ENCODE results near the gene AQP7.
"Not testable (repeated sequence)": the region's sequence is repeated elsewhere in the genome, so short reads cannot be mapped to it uniquely, and the experiment has no call there.

The AQP7 gene

DNA sequence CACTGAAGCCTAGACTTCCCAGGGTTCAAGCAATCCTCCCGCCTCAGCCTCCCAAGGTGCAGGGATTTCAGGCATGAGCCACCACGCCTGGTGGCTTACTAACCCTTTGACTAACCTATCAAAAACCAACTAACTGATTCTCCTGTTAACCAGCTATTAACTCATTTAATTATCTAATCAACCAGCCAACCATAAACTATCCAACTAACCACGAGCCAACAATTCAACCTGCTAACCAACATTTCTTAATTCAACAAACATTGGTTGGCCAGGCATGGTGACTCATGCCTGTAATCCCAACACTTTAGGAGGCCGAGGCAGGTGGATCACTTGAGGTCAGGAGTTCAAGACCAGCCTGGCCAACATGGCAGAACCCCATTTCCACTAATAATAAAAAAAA, 3.3 kb downstream of the AQP7 start:
- not testable (repeated sequence) for DNase-seq (ENCODE audit: low read depth in 2 of 3, low spot score in 2 of 3)

DNA sequence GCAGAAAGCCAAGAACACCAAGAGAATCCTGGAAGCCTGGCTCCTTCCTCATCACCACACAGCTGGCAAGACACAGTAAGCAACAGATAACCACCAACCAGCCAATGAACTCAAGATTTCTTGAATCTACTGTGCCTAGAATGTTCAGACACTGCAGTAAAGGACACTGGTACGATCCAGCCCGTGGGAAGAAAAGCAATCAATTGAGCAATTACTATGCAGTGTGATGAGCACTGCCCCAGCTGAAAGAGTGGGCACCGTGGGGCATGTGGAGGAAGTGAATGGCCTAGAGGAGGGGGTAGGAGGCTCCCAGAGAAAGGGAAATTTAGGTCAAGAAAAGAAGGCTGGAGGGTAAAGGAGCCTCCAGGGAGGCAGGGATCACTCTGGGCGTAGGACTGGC, 4.6 kb downstream of the AQP7 start:
- not testable (repeated sequence) for DNase-seq (ENCODE audit: low read depth in 2 of 3, low spot score in 2 of 3)

DNA sequence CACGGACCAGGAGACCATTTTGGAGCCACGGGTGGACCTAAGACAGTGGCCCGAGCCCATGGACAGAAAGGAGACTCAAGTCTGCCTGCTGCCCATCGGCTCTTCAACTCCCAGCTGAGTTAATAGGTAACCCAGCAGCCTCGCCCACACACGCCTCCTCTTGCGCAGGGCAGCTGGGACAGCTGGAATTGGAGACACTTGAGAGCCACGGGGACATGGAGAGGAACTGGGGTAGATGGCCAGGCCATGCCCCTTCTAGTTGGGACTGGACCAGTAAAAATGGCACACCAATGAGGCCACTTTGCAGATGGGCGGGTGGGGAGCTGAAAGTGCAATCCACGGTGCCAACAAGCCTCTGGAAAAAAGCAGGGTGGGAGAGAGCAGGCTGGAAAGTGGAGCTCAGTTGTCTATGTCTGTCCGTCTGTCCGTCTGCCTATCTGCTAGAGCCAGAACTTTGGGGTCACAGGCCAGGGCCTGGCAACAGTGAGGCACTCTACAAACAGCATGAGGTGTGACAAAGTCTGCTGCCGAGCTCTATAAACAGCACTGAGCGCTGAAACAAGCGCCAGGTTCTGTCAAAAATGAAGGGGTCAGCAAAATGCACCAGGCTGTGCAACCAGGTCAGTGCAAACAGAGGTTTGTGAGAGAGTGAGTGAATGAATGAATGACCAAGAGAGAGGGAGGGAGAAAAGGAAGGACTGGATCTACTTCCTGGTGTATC, 7.0 kb downstream of the AQP7 start:
- not testable (repeated sequence) for DNase-seq (ENCODE audit: low read depth in 2 of 3, low spot score in 2 of 3)

DNA sequence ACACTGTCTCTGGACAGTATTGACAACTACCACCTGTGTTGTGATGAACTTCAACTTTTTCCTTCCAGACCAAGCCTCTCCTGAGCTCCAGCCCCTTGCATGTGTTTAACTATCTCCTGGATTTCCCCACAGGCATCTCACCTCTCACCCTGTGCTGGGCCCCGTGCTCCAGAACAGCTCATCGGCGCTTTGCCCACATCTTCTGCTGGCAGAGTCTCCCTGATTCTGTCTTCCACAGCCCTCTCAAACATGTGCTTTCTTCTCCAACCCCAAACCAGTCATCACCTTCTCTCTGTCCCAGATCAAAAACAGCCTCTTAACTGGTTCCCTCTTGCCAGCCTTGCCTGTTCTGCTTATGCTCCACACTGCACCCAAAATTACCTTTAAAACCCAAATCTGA, 8.4 kb downstream of the AQP7 start:
- DNase-seq (ENCODE audit: low read depth in 2 of 3, low spot score in 2 of 3) = not testable (repeated sequence)

DNA sequence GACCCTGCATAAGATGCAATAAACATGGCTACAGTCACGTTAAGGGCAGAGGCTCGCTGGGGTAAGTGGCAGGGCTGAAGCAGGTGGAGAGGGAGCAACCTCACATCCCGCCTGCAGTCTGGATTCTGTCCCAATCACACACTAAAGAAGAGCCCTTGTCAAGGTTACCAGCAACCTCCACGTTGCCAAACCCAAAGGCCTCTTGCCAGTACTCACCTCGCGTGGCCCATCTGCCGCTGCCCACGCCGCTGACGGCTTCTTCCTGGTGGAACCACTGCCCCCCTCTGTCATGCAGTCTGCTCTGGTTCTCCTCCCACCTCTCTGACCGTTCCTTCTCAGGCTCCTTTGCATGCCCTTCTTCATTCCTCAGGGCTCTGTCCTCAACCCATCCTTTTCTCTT, 8.8 kb downstream of the AQP7 start:
- DNase-seq (ENCODE audit: low read depth in 2 of 3, low spot score in 2 of 3) = no peak

DNA sequence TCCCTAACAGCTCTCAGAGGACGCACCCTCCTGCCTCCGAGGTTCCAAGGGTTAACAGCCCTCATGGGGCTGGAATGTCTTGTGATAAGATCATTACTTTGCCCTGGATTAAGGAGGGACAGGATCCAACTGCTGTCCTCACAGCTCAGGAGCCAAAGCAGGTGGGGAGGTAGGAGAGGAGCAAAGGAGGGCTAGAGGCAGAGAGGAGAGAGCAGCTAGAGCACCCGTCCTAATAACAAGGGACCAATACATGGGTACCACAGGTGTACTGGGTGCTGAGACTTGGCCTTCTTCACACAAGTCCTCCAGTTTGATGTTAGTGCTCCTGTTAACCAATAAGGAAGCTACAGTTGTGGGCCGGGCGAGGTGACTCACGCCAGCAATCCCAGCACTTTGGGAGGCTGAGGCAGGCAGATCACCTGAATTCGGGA, 9.8 kb downstream of the AQP7 start:
- DNase-seq (ENCODE audit: low read depth in 2 of 3, low spot score in 2 of 3) = not testable (repeated sequence)

DNA sequence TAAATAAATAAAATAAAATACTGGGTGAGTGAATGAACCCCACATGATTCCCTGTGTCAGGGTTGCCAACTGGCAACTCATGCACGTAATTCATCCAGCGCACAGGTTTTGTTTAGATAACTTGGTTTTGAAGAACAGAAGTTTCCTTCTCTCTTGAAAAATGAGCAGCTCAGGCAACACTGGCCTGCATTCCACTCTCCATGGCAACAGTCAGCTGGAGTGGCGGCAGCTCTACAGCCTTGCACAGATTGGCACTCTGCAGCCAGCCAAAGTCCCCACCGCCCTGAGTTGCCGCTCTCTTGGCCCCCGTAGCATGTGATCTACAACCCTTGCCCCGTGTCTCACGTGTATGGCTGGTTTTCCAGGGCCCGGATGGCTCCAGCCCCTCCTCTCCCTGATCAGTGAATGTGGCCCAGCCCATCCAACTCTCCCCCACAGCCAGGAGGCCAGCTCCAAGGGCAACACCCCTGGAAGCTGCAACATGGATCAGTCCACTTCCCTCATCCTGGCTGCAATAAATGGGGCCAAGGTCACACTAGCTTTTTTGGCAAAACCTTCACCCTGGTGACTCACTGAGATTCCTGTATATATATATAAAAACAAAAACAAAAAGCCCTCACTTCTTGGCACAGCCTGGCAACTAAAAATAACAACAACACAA, 11.1 kb downstream of the AQP7 start:
- DNase-seq (ENCODE audit: low read depth in 2 of 3, low spot score in 2 of 3) = not testable (repeated sequence)

DNA sequence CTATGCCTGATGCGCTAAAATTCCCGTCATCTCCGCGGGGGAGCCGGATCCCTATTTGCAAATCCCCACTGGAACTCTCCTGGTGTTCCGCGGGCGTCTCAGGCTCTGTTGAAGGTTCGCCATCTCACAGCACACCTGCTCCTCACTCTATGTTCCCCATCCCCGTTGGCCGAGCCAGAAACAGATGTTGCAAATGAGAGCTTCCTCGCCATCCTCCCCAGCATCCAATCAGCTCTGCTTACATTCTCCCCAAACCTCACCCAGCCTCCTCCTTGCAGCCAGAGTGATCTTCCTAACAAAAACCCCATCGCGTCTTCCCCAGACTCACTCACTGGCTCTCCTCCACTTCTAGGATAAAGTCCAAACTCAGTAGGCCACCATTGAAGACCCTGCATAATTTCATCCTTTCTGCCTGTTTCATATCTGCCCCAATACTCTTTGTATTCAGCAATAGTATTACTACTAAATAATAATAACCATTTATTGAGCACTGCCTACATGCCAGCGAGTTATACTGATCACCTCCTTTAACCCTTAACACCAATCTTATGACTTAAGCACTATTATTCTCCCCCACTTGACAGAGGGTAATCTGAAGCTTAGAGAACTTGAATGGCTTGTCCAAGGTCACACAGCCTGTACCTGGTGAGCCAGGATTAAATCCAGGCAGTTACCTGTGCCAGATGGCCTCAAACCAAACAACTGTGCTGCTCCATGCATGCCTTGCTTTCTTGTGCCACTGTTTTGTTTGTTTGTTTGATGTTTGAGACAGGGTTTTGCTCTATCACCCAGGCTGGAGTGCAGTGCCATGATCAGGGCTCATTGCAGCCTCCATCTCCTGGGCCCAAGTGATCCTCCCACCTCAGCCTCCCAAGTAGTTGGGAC, 14.0 kb downstream of the AQP7 start:
- no peak for DNase-seq (ENCODE audit: low read depth in 2 of 3, low spot score in 2 of 3)

DNA sequence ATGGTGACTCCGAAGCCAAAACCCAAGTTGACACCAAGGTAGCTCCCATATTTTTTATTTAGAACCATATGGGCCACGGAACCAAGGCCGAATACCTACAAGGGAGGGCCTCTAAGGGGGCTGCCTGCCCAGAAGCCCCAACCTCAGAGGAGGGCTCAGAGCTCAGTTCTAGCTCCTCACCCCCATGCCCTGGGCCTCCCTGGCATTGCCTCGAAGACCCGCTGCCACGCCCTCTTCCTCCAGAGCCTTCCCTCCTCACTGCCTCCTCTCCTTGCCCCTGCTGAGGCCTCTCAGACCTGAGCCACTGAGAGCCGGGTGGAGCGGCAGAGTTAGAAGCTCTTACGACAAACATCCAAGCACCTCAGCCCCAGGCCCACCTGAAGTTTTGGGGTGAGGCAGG, 15.4 kb downstream of the AQP7 start:
- DNase-seq (ENCODE audit: low read depth in 2 of 3, low spot score in 2 of 3) = not testable (repeated sequence)

DNA sequence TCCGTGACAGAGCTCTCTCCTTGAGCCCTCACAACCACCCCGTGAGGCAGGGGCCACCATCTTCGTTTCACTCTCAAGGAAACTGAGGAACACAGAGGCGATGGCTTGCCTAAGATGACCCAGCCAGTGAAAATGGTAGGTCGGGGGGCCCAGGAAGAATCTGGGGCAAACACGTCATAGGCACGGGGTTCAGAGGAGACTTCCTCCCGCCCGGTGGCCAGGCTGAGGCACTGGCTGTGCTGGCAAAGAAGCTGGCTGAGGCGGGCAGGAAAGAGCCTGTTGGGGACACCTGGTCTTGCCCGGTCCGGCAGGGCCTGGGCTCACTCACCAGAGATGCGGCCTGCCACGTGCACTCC, 15.7 kb downstream of the AQP7 start:
- not testable (repeated sequence) for DNase-seq (ENCODE audit: low read depth in 2 of 3, low spot score in 2 of 3)

DNA sequence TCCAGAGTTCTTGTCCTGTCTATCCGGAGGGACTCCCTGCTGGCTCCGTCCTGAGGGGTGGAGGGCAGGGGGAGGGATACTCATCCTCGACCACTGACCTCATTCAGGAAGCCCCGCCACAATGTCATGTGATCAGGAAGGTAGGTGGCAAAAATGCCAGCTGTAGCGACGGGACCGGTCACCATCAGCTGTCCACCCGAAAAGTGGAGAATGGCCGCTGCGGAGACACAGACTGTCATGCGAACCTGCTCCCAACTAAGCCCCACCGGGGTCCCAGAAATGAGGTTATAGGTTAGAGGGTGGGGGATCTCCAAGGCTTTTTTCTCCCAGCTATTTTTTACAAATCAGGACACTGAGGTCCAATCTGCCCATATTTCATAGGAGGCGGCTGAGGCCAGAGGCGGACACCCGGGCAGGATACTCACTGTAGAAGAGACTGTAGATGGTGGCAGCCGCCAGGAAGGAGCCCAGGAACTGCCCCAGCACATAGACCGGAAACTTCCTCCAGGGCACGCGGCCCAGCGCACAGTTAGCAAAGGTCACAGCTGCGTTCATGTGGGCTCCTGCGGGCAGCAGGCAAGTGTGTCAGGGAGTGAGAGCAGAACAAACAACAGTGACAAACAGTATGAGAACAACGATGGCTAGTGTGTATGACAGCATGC, 16.3 kb downstream of the AQP7 start:
- not testable (repeated sequence) for DNase-seq (ENCODE audit: low read depth in 2 of 3, low spot score in 2 of 3)

DNA sequence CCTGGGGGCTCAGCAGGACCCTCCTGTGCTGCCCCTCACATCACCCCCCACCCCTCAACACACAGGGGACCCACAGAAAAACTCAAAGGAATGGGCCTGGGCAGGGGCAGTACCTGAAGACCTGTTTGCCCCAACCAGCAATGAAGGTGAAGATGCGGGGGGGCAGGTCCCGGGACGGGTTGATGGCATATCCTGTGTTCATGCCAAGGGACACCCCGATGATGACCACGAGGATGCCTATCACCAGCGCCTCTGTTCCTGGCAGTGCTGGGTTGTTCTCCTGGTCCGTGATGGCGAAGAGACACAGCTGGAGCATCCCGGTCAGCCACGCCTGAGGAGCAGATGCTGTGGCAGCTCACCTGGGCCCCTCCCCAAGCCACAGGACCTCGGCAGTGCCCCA, 16.8 kb downstream of the AQP7 start:
- DNase-seq (ENCODE audit: low read depth in 2 of 3, low spot score in 2 of 3) = not testable (repeated sequence)

DNA sequence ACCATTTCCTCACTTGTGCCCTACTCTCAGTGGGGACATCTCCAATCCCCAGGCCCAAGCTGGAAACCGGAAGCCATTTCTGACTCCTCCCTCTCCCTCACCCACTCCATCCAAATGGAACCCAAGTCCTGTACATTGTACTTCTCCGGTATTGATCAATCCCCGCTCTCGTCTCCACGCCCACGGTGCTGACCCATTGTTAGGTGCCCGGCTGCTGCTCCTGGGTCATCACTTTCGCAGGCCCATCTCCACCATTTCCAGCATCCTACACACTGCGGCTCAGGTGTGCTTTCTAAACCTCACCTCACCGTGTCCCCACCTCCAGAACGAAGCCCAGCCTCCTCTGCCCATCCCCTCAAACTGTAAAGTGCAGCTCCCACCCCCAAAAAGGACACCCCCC, 19.0 kb downstream of the AQP7 start:
- DNase-seq (ENCODE audit: low read depth in 2 of 3, low spot score in 2 of 3) = not testable (repeated sequence)

DNA sequence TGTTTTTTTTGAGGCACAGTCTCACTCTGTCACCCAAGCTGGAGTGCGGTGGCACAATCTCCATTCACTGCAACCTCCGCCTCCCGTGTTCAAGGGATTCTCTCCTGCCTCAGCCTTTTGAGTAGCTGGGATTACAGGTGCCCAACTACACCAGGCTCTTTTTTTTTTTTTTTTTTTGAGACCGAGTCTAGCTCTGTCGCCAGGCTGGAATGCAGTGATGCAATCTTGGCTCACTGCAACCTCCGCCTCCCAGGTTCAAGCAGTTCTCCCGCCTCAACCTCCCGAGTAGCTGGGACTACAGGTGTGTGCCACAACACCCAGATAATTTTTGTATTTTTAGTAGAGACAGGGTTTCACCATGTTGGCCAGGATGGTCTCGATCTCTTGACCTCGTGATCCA, 20.0 kb downstream of the AQP7 start:
- DNase-seq (ENCODE audit: low read depth in 2 of 3, low spot score in 2 of 3) = not testable (repeated sequence)

DNA sequence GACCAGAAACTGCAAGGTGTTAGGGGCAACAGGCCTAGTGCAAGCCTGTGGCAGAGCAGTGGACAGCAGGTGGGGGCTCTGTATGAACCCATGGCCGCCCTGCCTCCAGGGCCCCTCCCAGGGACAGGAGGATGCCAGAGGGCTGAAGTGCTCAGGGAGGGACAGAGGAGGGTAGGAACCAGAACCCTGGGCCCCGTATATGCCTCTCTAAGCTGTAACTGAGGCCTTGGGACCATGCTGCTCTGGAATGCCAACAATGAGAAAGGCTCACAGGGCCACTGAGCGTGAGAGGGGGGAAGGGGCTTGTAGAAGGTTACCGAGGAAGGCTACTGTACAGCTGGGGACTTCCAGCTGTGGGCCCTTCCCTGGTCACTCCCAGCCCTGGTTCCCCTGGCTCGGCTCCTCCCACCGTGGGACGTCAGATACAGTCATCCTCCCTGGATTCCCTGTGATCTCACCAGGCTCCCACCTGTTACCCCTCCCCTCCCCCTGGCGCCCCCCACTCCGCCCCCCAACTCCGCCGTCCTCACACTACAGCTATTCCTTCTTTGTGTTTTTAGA, 21.1 kb downstream of the AQP7 start:
- DNase-seq (ENCODE audit: low read depth in 2 of 3, low spot score in 2 of 3) = no peak

DNA sequence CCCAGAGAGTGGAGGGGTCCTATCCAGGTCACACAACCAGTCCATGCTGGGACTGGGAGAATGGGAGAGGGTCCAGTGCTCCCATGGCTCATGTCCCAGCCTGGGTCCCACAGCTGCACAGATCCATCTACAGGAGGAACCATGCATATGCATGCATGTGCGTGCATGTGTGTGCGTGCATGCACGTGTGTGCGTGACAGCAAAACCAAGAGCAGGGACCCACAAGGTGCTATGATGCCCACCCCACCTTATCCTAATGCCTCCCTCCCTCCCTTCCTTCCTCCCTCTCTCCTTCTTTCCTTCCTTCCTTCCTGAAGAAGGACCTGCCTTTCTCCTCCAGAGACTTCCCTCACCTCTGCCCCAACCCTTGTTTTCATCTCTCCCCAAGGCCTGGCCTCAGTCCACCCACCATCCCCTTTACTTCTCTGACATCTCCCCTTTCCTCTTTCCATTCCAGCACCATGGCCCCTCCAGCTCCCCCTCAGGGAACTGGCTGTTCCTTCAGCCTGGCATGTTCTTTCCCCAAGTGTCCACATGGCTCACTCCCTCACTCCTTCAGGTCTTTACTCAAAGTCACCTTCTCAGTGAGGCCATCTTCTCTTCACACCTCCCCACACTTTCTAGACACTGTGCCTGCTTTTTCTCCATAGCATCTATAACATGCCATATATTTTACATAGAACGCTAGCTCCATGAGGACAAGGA, 21.8 kb downstream of the AQP7 start:
- no peak for DNase-seq (ENCODE audit: low read depth in 2 of 3, low spot score in 2 of 3)

DNA sequence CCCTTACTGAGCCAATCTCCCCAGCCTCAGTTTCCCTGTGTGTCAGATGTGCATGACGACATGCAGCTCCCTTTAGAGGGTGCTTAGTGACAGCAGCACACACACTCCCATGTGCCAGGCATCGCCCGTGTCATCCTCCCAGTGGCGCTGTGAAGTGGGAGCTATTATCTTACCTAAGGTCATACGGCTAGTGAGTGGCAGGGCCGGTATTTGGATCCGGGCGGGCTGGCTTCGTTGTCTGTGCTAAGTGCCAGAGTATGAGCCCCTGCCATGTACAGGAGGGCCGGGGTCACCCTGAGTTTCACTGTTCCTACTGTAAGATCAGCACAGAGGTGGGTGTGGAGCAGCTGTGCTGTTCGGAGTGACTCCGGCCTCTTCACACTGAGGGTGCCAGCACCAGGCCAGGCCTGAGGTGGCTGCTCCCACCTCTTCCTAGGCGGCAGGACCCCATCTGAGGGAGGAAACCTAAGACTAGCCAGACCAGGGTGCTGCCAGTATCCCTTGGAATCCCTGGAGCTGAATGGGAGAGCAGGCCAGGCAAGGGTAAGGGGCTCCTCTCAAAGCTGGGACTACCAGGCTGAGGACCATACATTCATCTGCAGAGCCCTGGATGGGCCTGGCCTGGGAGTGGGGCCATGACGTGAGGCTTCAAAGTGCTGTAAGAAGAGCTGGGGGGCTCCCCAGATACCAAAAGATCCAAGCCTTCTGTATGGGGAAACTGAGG, 22.5 kb downstream of the AQP7 start:
- DNase-seq (ENCODE audit: low read depth in 2 of 3, low spot score in 2 of 3) = no peak

DNA sequence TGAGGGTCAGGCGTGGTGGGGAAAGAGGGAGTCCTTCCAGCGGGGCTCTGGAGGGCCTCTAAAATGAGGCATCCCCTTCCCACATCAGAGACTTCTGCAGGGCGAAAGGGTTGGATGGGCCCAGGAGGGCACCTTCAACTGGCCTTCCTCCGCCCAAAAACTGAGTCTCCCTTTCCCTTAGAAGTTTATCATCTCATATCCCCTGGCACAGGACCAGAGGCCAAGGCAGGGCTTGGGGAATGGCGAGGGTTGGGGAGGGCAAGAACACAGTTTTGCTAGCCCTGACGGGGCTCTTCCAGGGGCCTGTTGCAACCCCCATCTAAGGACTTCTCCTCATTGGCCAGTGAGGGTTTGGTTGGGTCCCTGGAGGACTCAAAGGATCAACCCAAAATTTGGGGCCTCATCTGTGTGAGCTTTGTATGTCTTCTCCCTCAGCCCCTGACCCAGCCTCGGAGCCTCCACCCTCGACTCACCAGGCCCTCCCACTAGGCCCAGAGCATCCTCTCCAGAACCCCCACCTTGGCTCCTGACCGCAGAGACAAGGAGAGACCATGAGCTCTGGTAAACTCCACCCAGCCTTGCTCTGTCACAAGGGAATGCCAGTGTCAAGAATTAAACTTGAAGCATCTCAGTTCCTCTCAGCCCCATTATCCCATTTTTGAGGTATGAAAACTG, 24.1 kb downstream of the AQP7 start:
- no peak for DNase-seq (ENCODE audit: low read depth in 2 of 3, low spot score in 2 of 3)

DNA sequence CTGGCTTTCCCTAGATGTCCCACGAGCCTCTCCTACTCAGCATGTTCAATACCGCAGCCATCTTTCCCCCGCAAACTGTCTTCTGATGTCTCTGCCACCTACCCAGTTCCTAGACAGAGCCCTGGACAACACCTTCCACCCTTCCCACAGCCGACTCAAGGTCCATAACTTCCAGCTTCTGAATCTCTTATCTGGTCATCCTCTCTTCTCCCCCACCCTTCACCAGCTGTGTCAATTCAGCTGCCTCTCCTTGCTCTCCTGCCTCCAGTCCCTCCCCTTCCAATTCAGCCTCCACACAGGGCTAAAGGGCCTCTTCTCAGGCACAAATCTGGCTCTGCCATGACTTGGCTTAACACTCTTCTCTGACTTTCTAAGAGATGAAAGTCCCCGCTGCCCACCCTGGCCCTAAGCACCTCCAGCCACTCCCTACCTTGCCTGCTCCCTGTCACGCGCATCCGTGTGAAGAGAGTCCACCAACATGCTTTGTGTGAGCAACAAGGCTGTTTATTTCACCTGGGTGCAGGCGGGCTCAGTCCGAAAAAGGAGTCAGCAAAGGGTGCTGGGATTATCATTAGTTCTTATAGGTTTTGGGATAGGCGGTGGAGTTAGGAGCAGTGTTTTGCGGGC, 25.2 kb downstream of the AQP7 start:
- DNase-seq (ENCODE audit: low read depth in 2 of 3, low spot score in 2 of 3) = no peak

Measured in activated CD8-positive, alpha-beta memory T cell treated with anti-CD3 and anti-CD28 coated beads for 48 hours (primary cell).